Smooth muscle cell (in vitro differentiated cells): ENCODE results near the gene DKK2. TPM values are rescaled to one million over a fixed set of nuclear protein-coding genes. Genes with fewer than 3 reads are reported as not detected.

Source experiments
- DNase-seq: peaks from one replicate; lab custom pipeline; 2025; ENCODE audit not compliant: unreplicated experiment; lab: John Stamatoyannopoulos, UW
- H2AFZ ChIP-seq: fragments of 200-600 bp; sonication (generic); 2 replicates; pipeline ENCODE4 v1.6.0; 2016; ENCODE audit warnings: antibody characterized with exemption, low read depth, mild to moderate bottlenecking
- H3F3A ChIP-seq: fragments of 200-600 bp; sonication (generic); 2 replicates; pipeline ENCODE4 v1.6.0; 2017; ENCODE audit warnings: antibody characterized with exemption, low read depth
- H3K27ac ChIP-seq: fragments of 200-600 bp; sonication (generic); 2 replicates; pipeline ENCODE4 v1.5.1; 2016; ENCODE audit warnings: low read depth, mild to moderate bottlenecking
- H3K27me3 ChIP-seq: fragments of 200-600 bp; sonication (generic); 2 replicates; pipeline ENCODE4 v1.6.1; 2016; ENCODE audit warnings: low read depth, mild to moderate bottlenecking
- H3K36me3 ChIP-seq: fragments of 200-600 bp; sonication (generic); 2 replicates; pipeline ENCODE4 v1.5.1; 2016; ENCODE audit warnings: low read depth
- H3K4me1 ChIP-seq: fragments of 200-600 bp; sonication (generic); 2 replicates; pipeline ENCODE4 v1.5.1; 2016; ENCODE audit warnings: low read depth
- H3K4me2 ChIP-seq: fragments of 200-600 bp; sonication (generic); 2 replicates; pipeline ENCODE4 v1.6.0; 2016; ENCODE audit warnings: mild to moderate bottlenecking
- H3K4me3 ChIP-seq: fragments of 200-600 bp; sonication (generic); 2 replicates; pipeline ENCODE4 v1.5.1; 2016; ENCODE audit warnings: mild to moderate bottlenecking
- H3K79me2 ChIP-seq: fragments of 200-600 bp; sonication (generic); 2 replicates; pipeline ENCODE4 v1.6.0; 2016; ENCODE audit warnings: low read depth, mild to moderate bottlenecking
- H3K9ac ChIP-seq: fragments of 200-600 bp; sonication (generic); 2 replicates; pipeline ENCODE4 v1.6.0; 2016; ENCODE audit warnings: low read depth
- H3K9me3 ChIP-seq: fragments of 200-600 bp; sonication (generic); replicated peaks from 2 replicates; pipeline ENCODE4 v1.5.1; 2016; ENCODE audit warnings: low read depth
- H4K20me1 ChIP-seq: fragments of 200-600 bp; sonication (generic); 2 replicates; pipeline ENCODE4 v1.6.0; 2016; ENCODE audit warnings: low read depth
- WGBS: methylation state at CpG from one replicate; pipeline ENCODE4 v1.1.7; 2016; ENCODE audit warnings: low lambda C conversion rate; 5-methylcytosine and 5-hydroxymethylcytosine counted together
- polyA plus RNA-seq: library from polyadenylated mRNA; unstranded; fragments of >200 nt; fragmentation: Nextera tagmentation; extraction: Ambion mirVana; gene quantifications from 2 replicates; pipeline ENCODE4 v1.2.1, GENCODE V29; 2016
- total RNA-seq: library from RNA; depleted of rRNA; stranded (reverse); fragments of >200 nt; gene quantifications from 2 replicates; pipeline ENCODE4 v1.2.3, GENCODE V29; 2014
- TF ChIP-seq, protein P1 (sequence below): fragments of 200-600 bp; sonication (generic); IDR thresholded peaks from 2 replicates; pipeline ENCODE4 v1.5.1; 2017; ENCODE audit warnings: borderline replicate concordance, mild to moderate bottlenecking, antibody characterized with exemption; ENCODE audit not compliant: insufficient read depth, poor library complexity, severe bottlenecking

DKK2 gene
- total and polyA plus RNA-seq, 2 experiments from 2014 or later = 325 to 555 TPM

- Histone ChIP-seq H3F3A (no peaks in the 10 kb centered on the region), H4K20me1 (no peaks in the 10 kb centered on the region), H3K4me3 (no peak overlapping the region), H3K27ac (no peak overlapping the region), H3K9me3 (peaks cover 17% of the 10 kb centered on the region), H3K4me1 (no peaks in the 10 kb centered on the region), H3K9ac (no peak overlapping the region), H2AFZ (no peak overlapping the region), H3K4me2 (no peak overlapping the region), H3K27me3 (no peaks in the 10 kb centered on the region), H3K79me2 (no peaks in the 10 kb centered on the region), H3K36me3 (peaks cover 16% of the 10 kb centered on the region)
- TF ChIP-seq, protein P1, sequence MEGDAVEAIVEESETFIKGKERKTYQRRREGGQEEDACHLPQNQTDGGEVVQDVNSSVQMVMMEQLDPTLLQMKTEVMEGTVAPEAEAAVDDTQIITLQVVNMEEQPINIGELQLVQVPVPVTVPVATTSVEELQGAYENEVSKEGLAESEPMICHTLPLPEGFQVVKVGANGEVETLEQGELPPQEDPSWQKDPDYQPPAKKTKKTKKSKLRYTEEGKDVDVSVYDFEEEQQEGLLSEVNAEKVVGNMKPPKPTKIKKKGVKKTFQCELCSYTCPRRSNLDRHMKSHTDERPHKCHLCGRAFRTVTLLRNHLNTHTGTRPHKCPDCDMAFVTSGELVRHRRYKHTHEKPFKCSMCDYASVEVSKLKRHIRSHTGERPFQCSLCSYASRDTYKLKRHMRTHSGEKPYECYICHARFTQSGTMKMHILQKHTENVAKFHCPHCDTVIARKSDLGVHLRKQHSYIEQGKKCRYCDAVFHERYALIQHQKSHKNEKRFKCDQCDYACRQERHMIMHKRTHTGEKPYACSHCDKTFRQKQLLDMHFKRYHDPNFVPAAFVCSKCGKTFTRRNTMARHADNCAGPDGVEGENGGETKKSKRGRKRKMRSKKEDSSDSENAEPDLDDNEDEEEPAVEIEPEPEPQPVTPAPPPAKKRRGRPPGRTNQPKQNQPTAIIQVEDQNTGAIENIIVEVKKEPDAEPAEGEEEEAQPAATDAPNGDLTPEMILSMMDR = no peak
- no peak for DNase-seq
- WGBS = 100% methylated on average over 1 of the region's 1 CpG
Observed at GRCh38 chr4:107046261-107046660, 10.1 kb upstream of the DKK2 start.

GRCh38 chr4:107044170-107044569 lies 8.1 kb upstream of the DKK2 start:
- DNase-seq = no peak
- 53% methylated on average over 1 of the region's 1 CpG for WGBS
- peaks cover 17% of the 10 kb centered on the region for H3K9me3 ChIP-seq

GRCh38 chr4:107037199-107037584 lies 1.1 kb upstream of the DKK2 start:
- no peak overlapping the region for H3K9ac ChIP-seq
- H3K4me2 ChIP-seq = peak overlapping the region; percentile 96
- DNase-seq = peak; percentile 16
- H3K79me2 ChIP-seq = peaks cover 39% of the 10 kb centered on the region
- 4% methylated on average over 19 of the region's 19 CpGs for WGBS
- no peaks in the 10 kb centered on the region for H3K9me3 ChIP-seq
- H3K27ac ChIP-seq = peak overlapping the region; percentile 65
- peak overlapping the region; percentile 71 for H3K4me3 ChIP-seq
- H3K4me1 ChIP-seq = no peaks in the 10 kb centered on the region
- H3F3A ChIP-seq = peaks cover 20% of the 10 kb centered on the region
- peaks cover 6% of the 10 kb centered on the region for H3K27me3 ChIP-seq
- peak overlapping the region; percentile 18 for H2AFZ ChIP-seq
- TF ChIP-seq, protein P1 = peak; percentile 49
- H4K20me1 ChIP-seq = peaks cover 38% of the 10 kb centered on the region
- no peaks in the 10 kb centered on the region for H3K36me3 ChIP-seq

More at GRCh38 chr4:107044170-107044569, 8.1 kb upstream of the DKK2 start:
- no peaks in the 10 kb centered on the region for H3K27me3 ChIP-seq
- H3K79me2 ChIP-seq = no peaks in the 10 kb centered on the region
- no peaks in the 10 kb centered on the region for H4K20me1 ChIP-seq
- no peak overlapping the region for H3K9ac ChIP-seq
- no peak overlapping the region for H3K4me3 ChIP-seq
- no peaks in the 10 kb centered on the region for H3K4me1 ChIP-seq
- no peak overlapping the region for H3K27ac ChIP-seq
- H3K36me3 ChIP-seq = peaks cover 16% of the 10 kb centered on the region
- H3K4me2 ChIP-seq = no peak overlapping the region
- no peak overlapping the region for H2AFZ ChIP-seq
- no peaks in the 10 kb centered on the region for H3F3A ChIP-seq
- TF ChIP-seq, protein P1 = no peak

GRCh38 chr4:107036584-107037198 lies 578 bp upstream of the DKK2 start:
- 9% methylated on average over 19 of the region's 19 CpGs for WGBS
- H3K27me3 ChIP-seq = peaks cover 6% of the 10 kb centered on the region
- TF ChIP-seq, protein P1 = no peak

More at GRCh38 chr4:107036584-107037198, 578 bp upstream of the DKK2 start:
- H3K79me2 ChIP-seq = peaks cover 44% of the 10 kb centered on the region
- H3K27ac ChIP-seq = peak overlapping the region; percentile 65
- DNase-seq = no peak
- H3K4me3 ChIP-seq = peak overlapping the region; percentile 71
- peaks cover 20% of the 10 kb centered on the region for H3F3A ChIP-seq
- peak overlapping the region; percentile 96 for H3K4me2 ChIP-seq
- H2AFZ ChIP-seq = peak overlapping the region; percentile 38
- H3K36me3 ChIP-seq = no peaks in the 10 kb centered on the region
- no peaks in the 10 kb centered on the region for H3K4me1 ChIP-seq
- no peaks in the 10 kb centered on the region for H3K9me3 ChIP-seq
- H4K20me1 ChIP-seq = peaks cover 43% of the 10 kb centered on the region
- H3K9ac ChIP-seq = no peak overlapping the region
